PC-3 (cell line): Measurements from ENCODE around the gene SULT2B1. TPM values are rescaled to one million over a fixed set of nuclear protein-coding genes. Genes with fewer than 3 reads are reported as not detected.
A peak's percentile ranks its signal among the peaks of the same experiment; 100 is the strongest.

Source experiments
- ATAC-seq: fragments of 200-7000 bp; cut with Tn5 transposase; 2 replicates; pipeline ENCODE4 v1.9.1; 2020; ENCODE audit warnings: mild to moderate bottlenecking, moderate library complexity
- BruUV-seq: library from RNA; stranded (reverse); fragments of 400-500 nt; replicated peaks from 2 replicates; lab custom pipeline; 2021; lab: Mats Ljungman, UMichigan
- CTCF ChIA-PET: fragments of 300-600 bp; sonication (Branson Sonifier 250); formaldehyde crosslinking; loops from one replicate; lab custom pipeline; 2022; ENCODE audit warnings: antibody characterized with exemption; lab: Charles Lee
- POLR2A ChIA-PET: fragments of 300-600 bp; sonication (Branson Sonifier 250); formaldehyde crosslinking; loops from one replicate; lab custom pipeline; 2022; ENCODE audit warnings: antibody characterized with exemption; ENCODE audit not compliant: unreplicated experiment; lab: Charles Lee
- DNase-seq: peaks from one replicate; pipeline ENCODE4 v3.0.0-alpha.2; 2015
- H2AFZ ChIP-seq: fragments of 300-600 bp; sonication (generic); 2 replicates; pipeline ENCODE4 v1.6.0; 2016; ENCODE audit warnings: antibody characterized with exemption, low read length
- H3F3A ChIP-seq: fragments of 300-600 bp; sonication (generic); one replicate; pipeline ENCODE4 v1.6.0; 2017; ENCODE audit warnings: antibody characterized with exemption, low read length, control low read depth, mild to moderate bottlenecking; ENCODE audit not compliant: unreplicated experiment
- H3K27ac ChIP-seq: fragments of 300-600 bp; sonication (generic); 2 replicates; pipeline ENCODE4 v1.5.1; 2016; ENCODE audit warnings: mild to moderate bottlenecking, low read length
- H3K27me3 ChIP-seq: fragments of 300-600 bp; sonication (generic); 2 replicates; pipeline ENCODE4 v1.6.1; 2016; ENCODE audit warnings: low read length, mixed read lengths
- H3K36me3 ChIP-seq: fragments of 300-600 bp; sonication (generic); 2 replicates; pipeline ENCODE4 v1.6.1; 2016; ENCODE audit warnings: low read depth, mixed run types, low read length, mixed read lengths
- H3K4me1 ChIP-seq: fragments of 300-600 bp; sonication (generic); 2 replicates; pipeline ENCODE4 v1.5.1; 2016; ENCODE audit warnings: low read length; ENCODE audit not compliant: insufficient read depth
- H3K4me2 ChIP-seq: fragments of 300-600 bp; sonication (generic); 2 replicates; pipeline ENCODE4 v1.6.0; 2016; ENCODE audit warnings: low read length
- H3K4me3 ChIP-seq: fragments of 300-600 bp; sonication (generic); 2 replicates; pipeline ENCODE4 v1.5.1; 2016; ENCODE audit warnings: mild to moderate bottlenecking, low read length, mixed read lengths
- H3K79me2 ChIP-seq: fragments of 300-600 bp; sonication (generic); 2 replicates; pipeline ENCODE4 v1.6.1; 2017; ENCODE audit warnings: low read length, mixed read lengths
- H3K9ac ChIP-seq: fragments of 300-600 bp; sonication (generic); 2 replicates; pipeline ENCODE4 v1.6.0; 2016; ENCODE audit warnings: mild to moderate bottlenecking, low read length
- H3K9me2 ChIP-seq: fragments of 300-600 bp; sonication (generic); replicated peaks from 2 replicates; pipeline ENCODE4 v1.6.1; 2016; ENCODE audit warnings: mixed run types, low read length, mixed read lengths
- H3K9me3 ChIP-seq: fragments of 300-600 bp; sonication (generic); 2 replicates; pipeline ENCODE4 v1.6.1; 2016; ENCODE audit warnings: low read length, mixed read lengths
- H4K20me1 ChIP-seq: fragments of 300-600 bp; sonication (generic); 2 replicates; pipeline ENCODE4 v1.6.1; 2016; ENCODE audit warnings: low read length, mixed read lengths
- EZH2 ChIP-seq: fragments of 300-600 bp; sonication (generic); IDR thresholded peaks from one replicate; pipeline ENCODE4 v1.6.1; 2017; ENCODE audit warnings: antibody characterized with exemption, mild to moderate bottlenecking, low read length; ENCODE audit not compliant: unreplicated experiment
- EZH2phosphoT487 ChIP-seq: fragments of 300-600 bp; sonication (generic); IDR thresholded peaks from 2 replicates; pipeline ENCODE4 v1.6.1; 2018; ENCODE audit warnings: mild to moderate bottlenecking, antibody characterized with exemption, low read length, borderline replicate concordance
- intact Hi-C: fragments of 100-400 bp; cut with micrococcal nuclease; formaldehyde crosslinking; loops from 2 replicates; pipeline ENCODE4 v1.9.0; 2023
- total RNA-seq: library from RNA; depleted of rRNA; stranded (reverse); fragments of >200 nt; gene quantifications from 2 replicates; pipeline ENCODE4 v1.2.3, GENCODE V29; 2014
- TF ChIP-seq, protein P1 (sequence below): fragments of 300-600 bp; sonication (generic); conservative IDR thresholded peaks from 2 replicates; pipeline ENCODE4 v1.5.1; 2017; ENCODE audit warnings: antibody characterized with exemption, low read depth, mild to moderate bottlenecking, low read length

Gene SULT2B1
- total RNA-seq, 1 experiment from 2014 or later: 6.7 TPM

GRCh38 chr19:48645620-48646000 is 93.6 kb downstream of the SULT2B1 start:
- intact Hi-C loops: no loop called here

GRCh38 chr19:48646001-48646721 is 94.2 kb downstream of the SULT2B1 start, which contains the start of gene CA11:
CA11 (minus strand) TSS chr19:48646187; CDS start chr19:48645632, 555 bp downstream.
- Histone ChIP-seq H3K9ac (peak within 1 kb of the TSS; percentile 30), H3K4me3 (peak within 1 kb of the TSS; percentile 70), H3K4me1 (peaks cover 6% of the 10 kb centered on the region; the same call in 1 of the 2 replicates), H3K9me3 (no peaks in the 10 kb centered on the region), H3K79me2 (no peaks in the 10 kb centered on the region), H3K4me2 (peak within 1 kb of the TSS; percentile 92), H3K36me3 (no peaks in the 10 kb centered on the region), H4K20me1 (no peaks in the 10 kb centered on the region), H3K27ac (no peak within 1 kb of the TSS), H3K9me2 (no peaks in the 10 kb centered on the region), H2AFZ (peak within 1 kb of the TSS; percentile 96), H3K27me3 (no peaks in the 10 kb centered on the region), H3F3A (no peaks in the 10 kb centered on the region)
- POLR2A ChIA-PET: no interaction called here
- intact Hi-C loops: loop anchor here (1.0 to 2.0 kb wide), 2 partner anchors 68 to 197 kb away; no protein-coding TSS in a partner anchor
- CTCF ChIA-PET: interaction anchor here (0.6 to 1.4 kb wide), 5 partner anchors 9 to 140 kb away, joined by 3 to 8 read pairs (median 5); partner anchors contain the start of gene DBP
- TF ChIP-seq EZH2: no peak
- TF ChIP-seq EZH2phosphoT487: no peak
- TF ChIP-seq, protein P1, sequence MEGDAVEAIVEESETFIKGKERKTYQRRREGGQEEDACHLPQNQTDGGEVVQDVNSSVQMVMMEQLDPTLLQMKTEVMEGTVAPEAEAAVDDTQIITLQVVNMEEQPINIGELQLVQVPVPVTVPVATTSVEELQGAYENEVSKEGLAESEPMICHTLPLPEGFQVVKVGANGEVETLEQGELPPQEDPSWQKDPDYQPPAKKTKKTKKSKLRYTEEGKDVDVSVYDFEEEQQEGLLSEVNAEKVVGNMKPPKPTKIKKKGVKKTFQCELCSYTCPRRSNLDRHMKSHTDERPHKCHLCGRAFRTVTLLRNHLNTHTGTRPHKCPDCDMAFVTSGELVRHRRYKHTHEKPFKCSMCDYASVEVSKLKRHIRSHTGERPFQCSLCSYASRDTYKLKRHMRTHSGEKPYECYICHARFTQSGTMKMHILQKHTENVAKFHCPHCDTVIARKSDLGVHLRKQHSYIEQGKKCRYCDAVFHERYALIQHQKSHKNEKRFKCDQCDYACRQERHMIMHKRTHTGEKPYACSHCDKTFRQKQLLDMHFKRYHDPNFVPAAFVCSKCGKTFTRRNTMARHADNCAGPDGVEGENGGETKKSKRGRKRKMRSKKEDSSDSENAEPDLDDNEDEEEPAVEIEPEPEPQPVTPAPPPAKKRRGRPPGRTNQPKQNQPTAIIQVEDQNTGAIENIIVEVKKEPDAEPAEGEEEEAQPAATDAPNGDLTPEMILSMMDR: peak; percentile 69
- ATAC-seq (peak; percentile 84), DNase-seq (peak; percentile 81)
- BruUV-seq: no TSS peak

More at GRCh38 chr19:48645620-48646000, 93.6 kb downstream of the SULT2B1 start:
- no TSS peak for BruUV-seq
- H3K4me3 ChIP-seq: peak overlapping the region; percentile 70
- peaks cover 6% of the 10 kb centered on the region; the same call in 1 of the 2 replicates for H3K4me1 ChIP-seq
- H3K36me3 ChIP-seq: no peaks in the 10 kb centered on the region
- ChIA-PET CTCF (interaction anchor here (0.6 to 1.4 kb wide), 5 partner anchors 9 to 140 kb away, joined by 3 to 8 read pairs (median 5); partner anchors contain the start of gene DBP), POLR2A (interaction anchor here (0.6 kb wide), 1 partner anchor 69 kb away, joined by 3 read pairs; no protein-coding TSS in a partner anchor)
- H3K9me3 ChIP-seq: no peaks in the 10 kb centered on the region
- H3K79me2 ChIP-seq: no peaks in the 10 kb centered on the region
- no peak overlapping the region for H3K27ac ChIP-seq
- H4K20me1 ChIP-seq: no peaks in the 10 kb centered on the region
- H3F3A ChIP-seq: no peaks in the 10 kb centered on the region
- peak overlapping the region; percentile 96 for H2AFZ ChIP-seq
- peak overlapping the region; percentile 30; the same call in 1 of the 2 replicates for H3K9ac ChIP-seq
- TF ChIP-seq, protein P1: no peak
- TF ChIP-seq EZH2: no peak
- H3K9me2 ChIP-seq: no peaks in the 10 kb centered on the region
- ATAC-seq: peak; percentile 8
- peak; percentile 4 for DNase-seq
- H3K27me3 ChIP-seq: no peaks in the 10 kb centered on the region
- peak overlapping the region; percentile 92 for H3K4me2 ChIP-seq
